Spleen (tissue), 7 donors: ENCODE results near the gene CEACAM21.

Source experiments
- CTCF ChIP-seq, 11 experiments: fragments of 200-600 bp in 7 of 11; fragments of 450-650 bp in 4 of 11; sonication (generic) in 4 of 11; IDR thresholded peaks in 8 of 11; conservative IDR thresholded peaks in 3 of 11; 1 replicate in 7 of 11; 2 replicates in 4 of 11; pipeline versions ENCODE4 v1.4.0 to v1.8.0; 2016 to 2021; ENCODE audit warnings: antibody characterized with exemption in 11 of 11, inconsistent platforms in 4 of 11, mild to moderate bottlenecking in 1 of 11
- POLR2A ChIP-seq, 3 donors: fragments of 450-650 bp; IDR thresholded peaks; one replicate each; pipeline ENCODE4 v1.5.1; 2017; ENCODE audit warnings: antibody characterized with exemption in 3 of 3, mild to moderate bottlenecking in 1 of 3
- POLR2AphosphoS5 ChIP-seq, 3 donors: sonication (generic); formaldehyde crosslinking; IDR thresholded peaks; one replicate each; pipeline ENCODE4 v1.5.1; 2017; ENCODE audit warnings: antibody characterized with exemption in 3 of 3
- donor health status: DM: no; HTN: no; CAD: no; lungs with moderate emphysema.
- donor health status: DM: no; HTN: no; CAD: no.
- donor health status: DM: no; HTN: no; CAD: no.

- TF ChIP-seq CTCF (IDR thresholded peaks at IDR 0.05 in 8 of 11, conservative IDR thresholded peaks at IDR 0.05 in 3 of 11) (no peak), POLR2A (IDR thresholded peaks at IDR 0.05) (no peak), POLR2AphosphoS5 (IDR thresholded peaks at IDR 0.05) (no peak)
These were observed 5.8 kb upstream of the CEACAM21 start for GRCh38 chr19:41570179-41570578.
